Measurements from ENCODE around the gene CANT1.
"Not testable (repeated sequence)": the region's sequence is repeated elsewhere in the genome, so short reads cannot be mapped to it uniquely, and the experiment has no call there.

The CANT1 gene

GRCh38 chr17:79043191-79043930 is 33.8 kb upstream of the CANT1 start:
- no peak for FAIRE-seq

- no peak for FAIRE-seq
These were observed 33.0 kb upstream of the CANT1 start for GRCh38 chr17:79042421-79043190.

GRCh38 chr17:79041723-79042420 is 32.3 kb upstream of the CANT1 start:
- no peak for FAIRE-seq

GRCh38 chr17:79041041-79041570 is 31.5 kb upstream of the CANT1 start:
- no peak for FAIRE-seq

GRCh38 chr17:79039886-79040285 is 30.3 kb upstream of the CANT1 start:
- FAIRE-seq = no peak

- FAIRE-seq = no peak
These were observed 29.6 kb upstream of the CANT1 start for GRCh38 chr17:79039171-79039570.

DNA sequence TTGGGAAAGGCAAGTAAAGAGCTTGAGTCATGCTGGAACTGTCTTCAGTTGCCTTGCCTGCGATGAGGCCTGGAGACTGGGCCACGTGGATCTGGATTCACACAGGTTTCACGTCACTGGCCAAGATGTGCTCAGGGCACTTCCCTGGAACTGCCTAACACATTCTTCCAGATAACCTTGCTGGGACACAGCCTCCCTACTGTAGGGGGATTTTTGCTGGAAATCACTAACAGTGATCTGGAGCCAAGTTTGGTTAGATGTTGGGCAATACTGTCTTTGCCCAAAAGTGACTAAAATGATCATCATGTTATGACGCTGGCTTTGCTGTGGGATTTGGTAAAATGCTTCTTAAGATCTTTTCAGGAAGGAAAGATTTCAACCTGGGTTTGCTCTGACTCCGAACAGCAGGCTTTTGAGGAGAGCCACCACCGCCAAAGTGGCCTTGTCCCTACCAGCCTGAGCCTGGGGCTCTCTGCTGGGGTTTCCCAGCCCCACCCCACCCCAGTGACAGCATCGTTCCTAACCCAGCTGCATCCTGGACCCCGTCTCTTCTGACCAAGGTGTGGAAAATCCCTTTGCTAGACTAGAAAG is 29.1 kb upstream of the CANT1 start:
- no peak for FAIRE-seq

- no peak for FAIRE-seq
These were observed 27.0 kb upstream of the CANT1 start for GRCh38 chr17:79036596-79036995.

- FAIRE-seq = no peak
These were observed 26.6 kb upstream of the CANT1 start for GRCh38 chr17:79036181-79036580.

GRCh38 chr17:79035686-79036085 is 26.1 kb upstream of the CANT1 start:
- no peak for FAIRE-seq

DNA sequence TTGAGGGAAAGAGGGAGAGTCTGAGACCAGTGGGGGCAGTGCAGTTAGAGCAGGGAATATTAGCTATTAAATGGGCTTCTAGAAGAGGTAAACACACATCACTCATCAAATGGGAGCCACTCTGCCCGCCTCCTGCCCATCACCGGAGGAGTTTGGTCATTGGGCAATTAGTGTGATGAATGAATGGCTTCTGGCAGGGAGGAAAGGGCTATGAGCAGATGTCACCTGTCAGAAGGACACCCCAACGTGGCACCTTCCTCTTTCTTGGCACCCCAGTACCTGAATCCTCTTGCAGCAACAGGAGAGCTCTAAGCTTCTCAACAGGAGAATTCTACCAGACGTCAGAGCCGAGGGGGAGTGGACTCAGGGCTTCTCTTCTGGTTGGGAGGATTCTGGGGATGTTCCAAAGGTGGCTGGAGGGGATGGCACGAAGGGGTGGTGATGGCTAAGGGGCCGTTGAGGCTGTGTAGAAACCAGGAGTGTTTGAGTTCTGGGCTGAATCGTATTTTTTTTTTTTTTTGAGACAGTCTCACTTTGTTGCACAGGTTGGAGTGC is 25.4 kb upstream of the CANT1 start:
- FAIRE-seq = no peak

DNA sequence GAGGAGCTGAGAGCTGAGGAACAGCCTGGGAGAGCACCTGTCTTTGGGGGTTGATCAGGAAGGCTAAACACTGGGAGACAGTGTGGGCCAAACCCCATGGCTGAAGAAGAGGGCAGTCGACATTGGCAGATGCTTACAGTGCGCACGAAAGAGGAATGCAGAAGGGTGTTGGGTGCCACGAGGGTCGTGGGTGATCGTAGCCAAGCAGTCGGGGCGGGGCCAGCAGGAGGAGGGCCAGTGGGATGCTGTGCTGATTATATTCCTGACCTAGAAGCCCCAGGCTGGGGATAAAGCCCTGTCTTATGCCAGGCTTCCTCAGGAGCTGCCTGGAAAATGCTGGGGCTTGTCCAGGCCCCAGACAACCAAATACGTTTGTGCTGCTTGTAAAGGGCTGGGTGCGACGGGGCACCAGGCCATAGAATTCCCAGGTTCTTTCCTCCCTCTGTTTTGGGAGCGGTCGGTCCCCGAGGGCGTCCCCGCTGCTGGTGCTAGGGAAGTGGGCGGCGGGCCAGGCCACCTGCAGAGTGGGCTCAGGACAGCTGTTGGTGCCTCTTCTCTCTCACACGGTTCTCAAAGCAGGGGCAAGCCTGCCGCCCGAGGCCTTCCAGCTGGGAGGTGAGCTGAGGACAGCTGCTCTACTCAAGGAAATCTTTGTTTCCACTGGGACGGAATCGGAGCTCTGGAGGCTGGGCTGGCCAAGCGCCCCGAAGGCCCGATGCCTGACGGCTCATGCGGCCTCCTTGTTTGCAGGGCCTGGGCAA is 24.4 kb upstream of the CANT1 start:
- no peak for FAIRE-seq

DNA sequence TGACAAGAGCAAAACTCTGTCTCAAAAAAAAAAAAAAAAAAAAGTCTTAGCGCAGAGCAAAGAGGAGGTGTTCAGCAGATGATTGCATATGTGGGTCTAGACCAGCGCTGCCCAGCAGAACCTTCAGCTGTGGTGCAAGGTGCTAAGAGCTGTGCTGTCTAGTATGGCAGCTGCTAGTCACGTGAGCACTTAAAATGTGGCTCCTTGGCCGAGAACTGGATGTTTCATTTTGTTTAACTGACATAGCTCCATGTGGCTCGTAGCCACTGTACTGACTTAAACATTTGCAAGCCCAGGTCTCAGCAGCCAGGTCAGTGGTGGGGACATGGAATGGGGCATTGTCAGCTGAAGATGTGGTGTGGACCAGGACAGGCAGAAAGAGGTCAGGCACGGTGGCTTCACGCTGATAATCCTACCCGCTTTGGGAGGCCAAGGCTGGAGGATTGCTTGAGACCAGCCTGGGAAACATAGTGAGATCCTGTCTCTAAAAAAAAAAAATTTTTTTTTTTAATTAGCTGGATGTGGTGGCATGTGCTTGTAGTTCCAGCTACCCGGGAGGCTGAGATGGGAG is 23.6 kb upstream of the CANT1 start:
- no peak for FAIRE-seq

DNA sequence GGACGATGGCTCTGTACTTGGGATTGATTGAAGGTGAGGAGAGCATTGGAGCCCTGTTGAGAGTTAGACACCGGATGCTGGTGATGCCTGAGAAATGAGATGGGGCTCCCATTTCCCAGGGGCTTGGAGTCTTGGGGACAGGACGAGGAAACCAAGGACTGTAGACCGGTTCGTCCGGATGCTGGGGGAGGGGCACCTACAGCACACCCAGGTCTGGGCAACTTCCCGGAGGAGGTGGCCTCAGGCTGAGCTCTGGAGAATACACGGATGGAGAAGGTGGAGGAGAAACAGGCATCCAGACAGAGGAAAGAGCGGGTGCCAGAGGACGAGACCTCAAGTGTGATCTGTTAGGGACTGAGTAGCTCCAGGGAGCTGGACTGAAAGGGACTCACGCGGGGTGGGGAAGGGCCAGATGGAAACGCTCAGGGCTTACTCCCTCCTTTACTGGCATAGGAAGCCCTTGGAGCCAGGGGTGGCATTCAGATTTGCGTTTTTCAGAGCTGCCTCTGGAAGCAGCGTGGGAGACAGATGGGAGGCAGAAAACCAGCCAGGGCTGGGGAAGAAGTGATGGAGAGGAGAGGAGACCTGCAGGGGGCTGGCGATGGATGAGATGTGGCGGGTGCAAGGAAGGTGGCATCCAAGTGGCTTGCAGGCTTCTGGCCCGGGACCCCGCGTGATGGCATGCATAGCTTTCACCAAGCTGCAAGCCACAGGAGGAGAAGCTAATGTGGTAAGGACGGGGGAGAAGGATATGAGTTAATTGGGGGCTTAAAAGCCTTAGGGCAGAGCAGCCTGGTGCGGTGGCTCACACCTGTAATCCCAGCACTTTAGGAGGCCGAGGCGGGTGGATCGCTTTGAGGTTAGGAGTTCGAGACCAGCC is 22.7 kb upstream of the CANT1 start:
- no peak for FAIRE-seq

DNA sequence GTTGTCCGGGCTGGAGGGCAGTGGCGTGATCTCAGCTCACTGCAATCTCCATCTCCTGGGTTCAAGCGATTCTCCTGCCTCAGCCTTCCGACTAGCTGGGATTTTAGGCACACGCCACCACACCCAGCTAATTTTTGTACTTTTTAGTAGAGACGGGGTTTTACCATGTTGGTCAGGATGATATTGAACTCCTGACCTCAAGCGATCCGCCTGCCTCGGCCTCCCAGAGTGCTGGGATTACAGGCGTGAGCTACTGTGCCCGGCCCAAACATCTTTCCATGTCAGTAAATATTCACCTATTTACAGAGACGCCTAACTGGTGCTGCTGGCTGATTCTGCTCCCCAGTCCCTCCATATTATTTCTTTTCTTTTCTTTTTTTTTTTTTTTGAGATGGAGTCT is 21.1 kb upstream of the CANT1 start:
- FAIRE-seq = not testable (repeated sequence)

DNA sequence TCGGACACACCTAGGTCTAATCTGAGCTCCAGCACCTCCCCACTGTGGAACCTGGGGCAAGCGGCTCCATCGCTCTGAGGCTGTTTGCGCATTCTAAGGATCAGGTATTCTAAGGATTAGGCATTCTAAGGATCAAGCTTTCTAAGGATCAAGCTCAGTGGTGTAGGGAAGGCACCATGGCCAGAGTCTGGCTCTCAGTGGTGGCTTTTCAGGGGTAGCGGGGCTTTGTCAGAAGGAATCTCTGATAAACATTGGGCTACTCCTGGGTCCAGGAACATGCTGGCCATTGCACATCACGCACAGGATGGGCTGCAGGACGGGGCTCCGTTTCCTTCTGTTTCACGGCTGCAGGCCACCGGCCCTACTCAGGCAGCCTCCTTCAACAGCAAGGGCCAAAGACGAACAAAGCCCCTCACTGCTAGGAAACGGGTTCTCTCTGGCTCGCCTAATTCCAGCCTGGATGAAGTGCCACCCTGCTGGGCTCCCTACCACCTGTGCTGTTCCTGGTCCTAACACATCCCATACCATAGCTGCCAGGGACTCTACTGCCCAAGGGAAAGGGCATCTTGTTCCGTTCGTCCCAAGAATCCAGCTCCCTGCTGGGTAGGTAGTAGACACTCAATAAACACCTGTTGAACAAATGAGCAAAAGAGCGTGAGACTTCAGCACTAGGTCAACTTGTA is 19.9 kb upstream of the CANT1 start:
- no peak for FAIRE-seq

DNA sequence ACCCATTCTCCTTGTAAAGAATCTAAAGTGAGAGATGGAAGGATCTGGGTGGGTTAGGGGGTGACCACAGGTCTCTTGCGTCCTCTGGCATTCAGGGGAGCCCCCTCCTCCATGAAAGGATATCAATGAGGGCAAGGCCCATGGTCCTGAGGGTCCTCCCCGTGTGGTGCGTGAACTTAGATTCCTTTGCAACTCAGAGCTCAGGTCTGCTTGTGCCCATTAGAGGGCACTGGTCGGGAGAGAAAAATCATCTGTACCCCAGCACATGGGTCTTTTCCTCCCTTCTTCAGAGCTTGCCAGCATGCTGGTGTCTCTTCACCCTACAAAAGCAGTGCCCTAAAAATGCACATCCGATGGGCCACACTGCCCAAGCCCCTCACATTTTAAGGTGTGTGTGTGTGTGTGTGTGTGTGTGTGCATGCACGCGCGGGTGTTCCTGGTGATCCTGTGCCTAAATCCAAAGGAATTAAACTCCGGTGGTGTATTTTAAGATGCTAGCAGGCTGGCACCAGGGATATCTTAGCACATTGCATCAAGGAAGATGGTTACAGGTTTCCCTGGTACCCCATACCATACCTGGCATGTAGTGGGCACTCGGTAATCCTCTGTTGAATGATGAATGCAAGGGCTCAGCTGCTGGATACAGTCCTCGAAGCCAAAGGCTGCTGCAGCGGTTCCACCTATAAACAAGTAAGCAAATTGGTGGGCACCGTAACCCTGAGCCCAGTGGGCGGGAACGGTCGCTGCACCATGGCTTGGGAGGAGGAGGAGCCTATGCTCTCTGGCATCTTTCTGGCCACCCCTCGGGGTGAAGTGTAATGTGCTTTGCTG is 19.1 kb upstream of the CANT1 start:
- no peak for FAIRE-seq

GRCh38 chr17:79027925-79028491 is 18.4 kb upstream of the CANT1 start:
- no peak for FAIRE-seq
